Measurements from ENCODE around the gene GLT1D1.

The GLT1D1 gene

GRCh38 chr12:128986957-128987356, 133.7 kb downstream of the GLT1D1 start:
- DNase-seq (ENCODE audit: low read depth), result no peak
- H3K4me3 ChIP-seq (ENCODE audit: low read depth, low read length), result no peak overlapping the region
- TF ChIP-seq, protein P1, sequence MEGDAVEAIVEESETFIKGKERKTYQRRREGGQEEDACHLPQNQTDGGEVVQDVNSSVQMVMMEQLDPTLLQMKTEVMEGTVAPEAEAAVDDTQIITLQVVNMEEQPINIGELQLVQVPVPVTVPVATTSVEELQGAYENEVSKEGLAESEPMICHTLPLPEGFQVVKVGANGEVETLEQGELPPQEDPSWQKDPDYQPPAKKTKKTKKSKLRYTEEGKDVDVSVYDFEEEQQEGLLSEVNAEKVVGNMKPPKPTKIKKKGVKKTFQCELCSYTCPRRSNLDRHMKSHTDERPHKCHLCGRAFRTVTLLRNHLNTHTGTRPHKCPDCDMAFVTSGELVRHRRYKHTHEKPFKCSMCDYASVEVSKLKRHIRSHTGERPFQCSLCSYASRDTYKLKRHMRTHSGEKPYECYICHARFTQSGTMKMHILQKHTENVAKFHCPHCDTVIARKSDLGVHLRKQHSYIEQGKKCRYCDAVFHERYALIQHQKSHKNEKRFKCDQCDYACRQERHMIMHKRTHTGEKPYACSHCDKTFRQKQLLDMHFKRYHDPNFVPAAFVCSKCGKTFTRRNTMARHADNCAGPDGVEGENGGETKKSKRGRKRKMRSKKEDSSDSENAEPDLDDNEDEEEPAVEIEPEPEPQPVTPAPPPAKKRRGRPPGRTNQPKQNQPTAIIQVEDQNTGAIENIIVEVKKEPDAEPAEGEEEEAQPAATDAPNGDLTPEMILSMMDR (IDR thresholded peaks at IDR 0.05; ENCODE audit: low read depth, low read length, missing control alignments), result no peak

GRCh38 chr12:128989287-128989686, 136.0 kb downstream of the GLT1D1 start:
- H3K4me3 ChIP-seq (ENCODE audit: low read depth, low read length), result no peak overlapping the region
- DNase-seq (ENCODE audit: low read depth), result no peak

GRCh38 chr12:128991716-128992115, 138.4 kb downstream of the GLT1D1 start:
- TF ChIP-seq, protein P1 (IDR thresholded peaks at IDR 0.05; ENCODE audit: low read depth, low read length, missing control alignments), result no peak
- no peak for DNase-seq (ENCODE audit: low read depth)
- no peak overlapping the region for H3K4me3 ChIP-seq (ENCODE audit: low read depth, low read length)

More at GRCh38 chr12:128989287-128989686, 136.0 kb downstream of the GLT1D1 start:
- TF ChIP-seq, protein P1 (IDR thresholded peaks at IDR 0.05; ENCODE audit: low read depth, low read length, missing control alignments), result no peak

DNA sequence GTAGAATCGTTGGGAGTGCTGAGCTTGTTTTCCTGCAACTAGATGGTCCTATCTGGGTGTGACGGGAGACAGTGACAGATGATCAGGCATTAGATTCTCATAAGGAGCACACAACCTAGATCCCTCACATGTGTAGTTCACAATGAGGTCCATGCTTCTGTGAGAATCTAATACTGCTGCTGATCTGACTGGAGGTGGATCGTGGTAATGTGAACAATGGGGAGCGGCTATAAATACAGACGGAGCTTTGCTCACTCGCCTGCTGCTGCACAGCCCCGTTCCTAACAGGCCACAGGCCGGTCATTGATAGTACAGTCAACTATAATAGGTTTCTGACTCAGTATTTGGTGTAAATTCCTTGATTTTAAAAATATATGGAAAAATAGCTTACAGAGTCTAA, 138.8 kb downstream of the GLT1D1 start:
- H3K4me3 ChIP-seq (ENCODE audit: low read depth, low read length), result no peak overlapping the region
- DNase-seq (ENCODE audit: low read depth), result no peak
- TF ChIP-seq, protein P1 (IDR thresholded peaks at IDR 0.05; ENCODE audit: low read depth, low read length, missing control alignments), result no peak

GRCh38 chr12:128992550-128992949, 139.3 kb downstream of the GLT1D1 start:
- DNase-seq (ENCODE audit: low read depth), result no peak
- TF ChIP-seq, protein P1 (IDR thresholded peaks at IDR 0.05; ENCODE audit: low read depth, low read length, missing control alignments), result no peak
- no peak overlapping the region for H3K4me3 ChIP-seq (ENCODE audit: low read depth, low read length)

DNA sequence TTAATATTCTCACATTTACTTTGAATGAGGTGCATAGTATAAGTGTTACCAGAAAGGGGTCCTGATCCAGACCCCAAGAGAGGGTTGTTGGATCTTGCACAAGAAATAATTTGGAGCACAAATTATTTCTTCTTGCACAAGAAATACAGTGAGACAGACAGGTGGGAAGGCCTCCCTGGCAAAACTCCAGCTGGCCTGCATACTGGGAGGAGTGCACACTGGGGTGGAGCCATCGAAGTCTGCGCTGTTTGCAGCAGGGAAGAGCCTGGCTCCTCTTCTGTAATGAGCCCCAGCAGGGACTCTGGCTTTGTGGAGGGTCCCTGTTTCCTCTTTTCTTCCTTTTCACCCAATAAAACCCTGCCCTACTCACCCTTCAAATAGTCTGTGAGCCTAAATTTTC, 141.6 kb downstream of the GLT1D1 start:
- DNase-seq (ENCODE audit: low read depth), result no peak
- TF ChIP-seq, protein P1 (IDR thresholded peaks at IDR 0.05; ENCODE audit: low read depth, low read length, missing control alignments), result no peak

GRCh38 chr12:128995619-128996018, 142.3 kb downstream of the GLT1D1 start:
- no peak for DNase-seq (ENCODE audit: low read depth)
- TF ChIP-seq, protein P1 (IDR thresholded peaks at IDR 0.05; ENCODE audit: low read depth, low read length, missing control alignments), result no peak
- no peak overlapping the region for H3K4me3 ChIP-seq (ENCODE audit: low read depth, low read length)

More for the DNA sequence above, 141.6 kb downstream of the GLT1D1 start:
- no peak overlapping the region for H3K4me3 ChIP-seq (ENCODE audit: low read depth, low read length)
